ENCODE results near the gene PFN1. TPM values are rescaled to one million over a fixed set of nuclear protein-coding genes. Genes with fewer than 3 reads are reported as not detected.

PFN1 gene
- total and polyA plus RNA-seq, 2 donors (not counting 3 experiments of a cell fraction or from before 2014, with no cell fraction given), result 1,191 to 1,577 TPM

- no TSS peak for BruUV-seq (replicated peaks)
- Histone ChIP-seq H3K4me3 (replicated peaks in 1 of 3; ENCODE audit: insufficient read depth in 1 of 3, low read depth in 1 of 3, low read length in 3 of 3) (peak overlapping the region; percentile 81 to 99 (median 95)), H3K9me1 (replicated peaks; ENCODE audit: control insufficient read depth, extremely low read depth, insufficient read depth, low read length) (no peaks in the 10 kb centered on the region), H3K79me2 (ENCODE audit: control insufficient read depth, insufficient read depth, low read length) (peaks cover 44% of the 10 kb centered on the region), H3K27me3 (ENCODE audit: control insufficient read depth in 2 of 2, insufficient read depth in 2 of 2, low read length in 2 of 2) (no peaks in the 10 kb centered on the region), H3K9ac (replicated peaks; ENCODE audit: extremely low read depth, insufficient read depth, low read length) (peak overlapping the region; percentile 72), H3K9me3 (replicated peaks; ENCODE audit: control insufficient read depth, insufficient read depth, low read length) (no peaks in the 10 kb centered on the region), H3K4me1 (ENCODE audit: control insufficient read depth, extremely low read depth, insufficient read depth, low read length) (peaks cover 44% of the 10 kb centered on the region), H3K27ac (ENCODE audit: insufficient read depth, low read depth, low read length) (peak overlapping the region; percentile 90), H3K36me3 (ENCODE audit: control insufficient read depth in 2 of 2, extremely low read depth in 1 of 2, insufficient read depth in 2 of 2, low read length in 2 of 2) (peaks cover 7 to 18% of the 10 kb centered on the region in 2 experiments), H3K4me2 (ENCODE audit: insufficient read depth, low read length) (peak overlapping the region; percentile 88), H2AFZ (ENCODE audit: low read depth, low read length) (peak overlapping the region; percentile 51), H4K20me1 (replicated peaks; ENCODE audit: control insufficient read depth, extremely low read depth, insufficient read depth, low read length) (no peaks in the 10 kb centered on the region)
- CTCF ChIA-PET, result interaction anchor here (0.7 to 2.8 kb wide), 5 partner anchors 16 to 46 kb away, joined by 3 to 12 read pairs (median 3); partner anchors contain the start of genes CHRNE and SPAG7
- dilution Hi-C loops (cut with MboI; ENCODE audit: extremely low pct_ligation_motif_present, low sequenced_read_pairs) (no loop called here), intact Hi-C loops (cut with micrococcal nuclease) (loop anchor here (1.0 to 2.0 kb wide), 3 partner anchors 9 to 40 kb away; partner anchors contain the start of genes RNF167, SLC25A11 and SPAG7)
- TF ChIP-seq FOS (IDR thresholded peaks at IDR 0.05; ENCODE audit: borderline replicate concordance, insufficient read depth, low read length), result no peak
- TF ChIP-seq POLR2AphosphoS5 (IDR thresholded peaks at IDR 0.05; ENCODE audit: insufficient read depth, low read depth, low read length), result peak; percentile 74
- TF ChIP-seq JUN (IDR thresholded peaks at IDR 0.05; ENCODE audit: borderline replicate concordance, insufficient read depth, insufficient read length, low read depth), result no peak
- no peak for TF ChIP-seq EZH2 (IDR thresholded peaks at IDR 0.05; ENCODE audit: borderline replicate concordance, low read depth, low read length, severe bottlenecking)
- no peak for TF ChIP-seq CTCF (IDR thresholded peaks at IDR 0.05; ENCODE audit: extremely low read depth in 1 of 2, insufficient read depth in 1 of 2, low read depth in 1 of 2, low read length in 2 of 2)
- peak; percentile 51 for TF ChIP-seq POLR2A (IDR thresholded peaks at IDR 0.05; ENCODE audit: low read depth, low read length)
- TF ChIP-seq, protein P1, sequence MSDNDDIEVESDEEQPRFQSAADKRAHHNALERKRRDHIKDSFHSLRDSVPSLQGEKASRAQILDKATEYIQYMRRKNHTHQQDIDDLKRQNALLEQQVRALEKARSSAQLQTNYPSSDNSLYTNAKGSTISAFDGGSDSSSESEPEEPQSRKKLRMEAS (IDR thresholded peaks at IDR 0.05; ENCODE audit: insufficient read depth, insufficient read length), result no peak
- no peak for TF ChIP-seq MYC (IDR thresholded peaks at IDR 0.05; ENCODE audit: low read depth, low read length)
- DNase-seq (ENCODE audit: low read depth, low spot score), result peak; percentile 88
- FAIRE-seq, result no peak
- POLR2A ChIA-PET, result interaction anchor here (0.6 to 2.3 kb wide), 2 partner anchors 9 to 18 kb away, joined by 4 to 18 read pairs; partner anchors contain the start of gene SPAG7
Observed at GRCh38 chr17:4948931-4949320, 596 bp upstream of the PFN1 start.

Data from endothelial cell of umbilical vein (primary cell).